K562 (cell line): ENCODE measurements around the gene DGKB. TPM values are rescaled to one million over a fixed set of nuclear protein-coding genes. Genes with fewer than 3 reads are reported as not detected.

Experiments used
- ATAC-seq: fragments of 200-7000 bp; cut with Tn5 transposase; 3 replicates; pipeline ENCODE4 v1.9.1; 2020; ENCODE audit warnings: moderate library complexity
- BruUV-seq: library from RNA; stranded (reverse); fragments of 400-500 nt; replicated peaks from 2 replicates; lab custom pipeline; 2021; lab: Mats Ljungman, UMichigan
- CTCF ChIA-PET: fragments of 300-600 bp; formaldehyde crosslinking; extraction: SDS; loops from one replicate; lab custom pipeline; 2021; ENCODE audit warnings: low intra/inter-chr PET ratio; lab: Yijun Ruan, JAX
- POLR2A ChIA-PET: fragments of 300-600, 350-650 bp; sonication (Branson Sonifier 250); formaldehyde crosslinking; extraction: SDS; loops from one replicate; lab custom pipeline; 2021; ENCODE audit warnings: antibody characterized with exemption, inconsistent platforms; lab: Yijun Ruan, JAX
- DNase-seq, 4 experiments: peaks; one replicate each; pipeline versions ENCODE4 v3.0.0 to v3.0.0-alpha.2; 2011 to 2018; ENCODE audit warnings: low spot score in 3 of 4, mixed read lengths in 3 of 4; ENCODE audit errors: extremely low read depth in 1 of 4
- FAIRE-seq: peaks from 2 replicates; lab custom pipeline; 2011; peaks lifted over from hg19 to GRCh38; lab: Jason Lieb, UNC
- H2AFZ ChIP-seq: 2 replicates; pipeline ENCODE4 v1.6.0; 2011; ENCODE audit warnings: low read depth, low read length, control low read depth, inconsistent platforms
- H3K27ac ChIP-seq: fragments of 200-600 bp; 3 replicates; pipeline ENCODE4 v1.8.0; 2011; ENCODE audit warnings: low read depth, mild to moderate bottlenecking, control low read depth, inconsistent platforms, low read length, moderate library complexity, mixed read lengths; ENCODE audit errors: extremely low read depth
- H3K27me3 ChIP-seq, 2 experiments: fragments of 300-600 bp in 1 of 2; 2 replicates in 1 of 2; 3 replicates in 1 of 2; pipeline versions ENCODE4 v1.6.0 to v1.8.0; 2011; ENCODE audit warnings: inconsistent platforms in 2 of 2, low read length in 2 of 2, mild to moderate bottlenecking in 1 of 2, mixed read lengths in 1 of 2, moderate library complexity in 1 of 2; ENCODE audit not compliant: control insufficient read depth in 2 of 2, insufficient read depth in 2 of 2
- H3K36me3 ChIP-seq: fragments of 300-600 bp; 3 replicates; pipeline ENCODE4 v1.8.0; 2011; ENCODE audit warnings: mild to moderate bottlenecking, low read length, inconsistent platforms; ENCODE audit not compliant: control insufficient read depth, insufficient read depth
- H3K4me1 ChIP-seq, 2 experiments: fragments of 200-600 bp in 1 of 2; replicated peaks in 1 of 2; 2 replicates in 1 of 2; 3 replicates in 1 of 2; pipeline versions ENCODE4 v1.5.1 to v1.8.0; 2011; ENCODE audit warnings: inconsistent platforms in 2 of 2, low read length in 2 of 2, mild to moderate bottlenecking in 1 of 2, mixed read lengths in 1 of 2, moderate library complexity in 1 of 2; ENCODE audit not compliant: control insufficient read depth in 2 of 2, insufficient read depth in 2 of 2
- H3K4me2 ChIP-seq: 2 replicates; pipeline ENCODE4 v1.6.1; 2011; ENCODE audit warnings: low read length, control low read depth, inconsistent platforms, mixed read lengths; ENCODE audit not compliant: insufficient read depth
- H3K4me3 ChIP-seq: fragments of 200-600 bp; sonication (generic), shearing (Covaris generic); 2 replicates; pipeline ENCODE4 v1.5.1; 2016; ENCODE audit warnings: control low read depth, inconsistent platforms
- H3K79me2 ChIP-seq: fragments of 200-600 bp; 3 replicates; pipeline ENCODE4 v1.8.0; 2011; ENCODE audit warnings: low read length, inconsistent platforms; ENCODE audit not compliant: control insufficient read depth, insufficient read depth
- H3K9ac ChIP-seq, 2 experiments: 2 replicates each; pipeline versions ENCODE4 v1.6.0 to v1.6.1; 2011; ENCODE audit warnings: low read depth in 2 of 2, low read length in 2 of 2, control low read depth in 1 of 2, inconsistent platforms in 1 of 2, mild to moderate bottlenecking in 1 of 2, mixed read lengths in 1 of 2; ENCODE audit not compliant: insufficient read depth in 1 of 2
- H3K9me1 ChIP-seq: one replicate; pipeline ENCODE4 v1.6.0; 2011; ENCODE audit warnings: inconsistent platforms, mild to moderate bottlenecking, low read length, moderate library complexity; ENCODE audit not compliant: control insufficient read depth, insufficient read depth
- H3K9me3 ChIP-seq: replicated peaks from 2 replicates; pipeline ENCODE4 v1.5.1; 2011; ENCODE audit warnings: low read depth, low read length, inconsistent platforms; ENCODE audit not compliant: control insufficient read depth, insufficient read depth
- H4K20me1 ChIP-seq: replicated peaks from 2 replicates; pipeline ENCODE4 v1.6.1; 2011; ENCODE audit warnings: low read length, inconsistent platforms, mixed read lengths; ENCODE audit not compliant: control insufficient read depth, insufficient read depth
- CBFA2T3 ChIP-seq: fragments of 450-650 bp; IDR thresholded peaks from 2 replicates; pipeline ENCODE4 v1.6.1; 2017
- KLF16 ChIP-seq: IDR thresholded peaks from 2 replicates; pipeline ENCODE4 v1.6.1; 2016; ENCODE audit warnings: antibody characterized with exemption
- LEF1 ChIP-seq: fragments of 450-650 bp; IDR thresholded peaks from 2 replicates; pipeline ENCODE4 v1.6.1; 2016; ENCODE audit warnings: mild to moderate bottlenecking
- NFXL1 ChIP-seq: fragments of 450-650 bp; formaldehyde crosslinking; IDR thresholded peaks from 2 replicates; pipeline ENCODE4 v1.4.0; 2021; ENCODE audit warnings: mild to moderate bottlenecking
- NUFIP1 ChIP-seq: fragments of 450-650 bp; IDR thresholded peaks from 2 replicates; pipeline ENCODE4 v1.6.1; 2018; ENCODE audit not compliant: partially characterized antibody
- SLC30A9 ChIP-seq: fragments of 250-450 bp; sonication (Bioruptor Pico); IDR thresholded peaks from 2 replicates; pipeline ENCODE4 v1.8.0; 2022; ENCODE audit warnings: mild to moderate bottlenecking, moderate library complexity
- STAT5B ChIP-seq: fragments of 250-450 bp; sonication (Bioruptor Pico); IDR thresholded peaks from 2 replicates; pipeline ENCODE4 v1.8.0; 2021; ENCODE audit warnings: mild to moderate bottlenecking, inconsistent platforms
- XRCC3 ChIP-seq: fragments of 450-650 bp; IDR thresholded peaks from 2 replicates; pipeline ENCODE4 v1.6.1; 2017; ENCODE audit warnings: mild to moderate bottlenecking, moderate library complexity
- ZNF274 ChIP-seq: IDR thresholded peaks from 2 replicates; pipeline ENCODE4 v1.6.1; 2011; ENCODE audit warnings: low read depth, mild to moderate bottlenecking, low read length, moderate library complexity, borderline replicate concordance
- ZNF764 ChIP-seq: fragments of 250-450 bp; sonication (Bioruptor Pico); IDR thresholded peaks from 2 replicates; pipeline ENCODE4 v1.4.0; 2020; ENCODE audit warnings: low read depth, mild to moderate bottlenecking, moderate library complexity
- ZSCAN29 ChIP-seq: fragments of 450-650 bp; IDR thresholded peaks from 2 replicates; pipeline ENCODE4 v1.6.1; 2017
- WGBS: fragments of 100-300 bp; shearing (Covaris generic); methylation state at CpG from one replicate; pipeline ENCODE4 v1.1.6; 2016; ENCODE audit warnings: low coverage, mixed read lengths; ENCODE audit not compliant: insufficient coverage; ENCODE audit errors: missing lambda C conversion rate; 5-methylcytosine and 5-hydroxymethylcytosine counted together
- in situ Hi-C: fragments of 300-500 bp; cut with MboI; formaldehyde crosslinking; loops from 4 replicates; pipeline ENCODE4 v1.15.0; 2018; ENCODE audit warnings: inconsistent platforms, mixed read lengths
- intact Hi-C: fragments of 100-400 bp; cut with micrococcal nuclease; formaldehyde crosslinking; loops from 2 replicates; pipeline ENCODE4 v1.14.2; 2022
- polyA plus RNA-seq, 8 experiments: library from polyadenylated mRNA; depleted of rRNA in 4 of 8; stranded (reverse) in 5 of 8; unstranded in 3 of 8; fragments of >200 nt; fragmentation: Nextera tagmentation in 2 of 8; fragmentation: Illumina TruSeq in 1 of 8; extraction: Ambion mirVana in 2 of 8; extraction: Trizol in 1 of 8; gene quantifications; 2 replicates each; pipeline versions ENCODE4 v1.2.1 to v1.2.3, GENCODE V29; 2011 to 2014; ENCODE audit warnings: inconsistent platforms in 1 of 8, missing spikeins in 1 of 8
- total RNA-seq, 7 experiments: library from RNA; depleted of rRNA in 6 of 7; stranded (reverse); fragments of >200 nt in 6 of 7; fragmentation: Illumina TruSeq in 2 of 7; extraction: Trizol in 2 of 7; gene quantifications; 2 replicates each; pipeline versions ENCODE4 v1.2.1 to v1.2.3, GENCODE V29; 2011 to 2021; ENCODE audit warnings: low replicate concordance in 1 of 7
- TF ChIP-seq, protein P1 (sequence below), 2 experiments: fragments of 450-650 bp; IDR thresholded peaks; 2 replicates each; pipeline ENCODE4 v1.6.1; 2016; ENCODE audit warnings: mild to moderate bottlenecking in 2 of 2, borderline replicate concordance in 1 of 2, low read depth in 1 of 2, moderate library complexity in 1 of 2
- TF ChIP-seq, protein P2 (sequence below): fragments of 250-450 bp; sonication (Bioruptor Pico); IDR thresholded peaks from 2 replicates; pipeline ENCODE4 v1.4.0; 2020
- TF ChIP-seq, protein P3 (sequence below): fragments of 250-450 bp; sonication (Bioruptor Pico); IDR thresholded peaks from 2 replicates; pipeline ENCODE4 v1.6.1; 2021; ENCODE audit warnings: mild to moderate bottlenecking

Gene DGKB
- total and polyA plus RNA-seq, 9 of the 15 experiments (the other 6 are each of a cell fraction or from before 2014, with no cell fraction given), result 0.01 TPM; not detected in 8

DNA sequence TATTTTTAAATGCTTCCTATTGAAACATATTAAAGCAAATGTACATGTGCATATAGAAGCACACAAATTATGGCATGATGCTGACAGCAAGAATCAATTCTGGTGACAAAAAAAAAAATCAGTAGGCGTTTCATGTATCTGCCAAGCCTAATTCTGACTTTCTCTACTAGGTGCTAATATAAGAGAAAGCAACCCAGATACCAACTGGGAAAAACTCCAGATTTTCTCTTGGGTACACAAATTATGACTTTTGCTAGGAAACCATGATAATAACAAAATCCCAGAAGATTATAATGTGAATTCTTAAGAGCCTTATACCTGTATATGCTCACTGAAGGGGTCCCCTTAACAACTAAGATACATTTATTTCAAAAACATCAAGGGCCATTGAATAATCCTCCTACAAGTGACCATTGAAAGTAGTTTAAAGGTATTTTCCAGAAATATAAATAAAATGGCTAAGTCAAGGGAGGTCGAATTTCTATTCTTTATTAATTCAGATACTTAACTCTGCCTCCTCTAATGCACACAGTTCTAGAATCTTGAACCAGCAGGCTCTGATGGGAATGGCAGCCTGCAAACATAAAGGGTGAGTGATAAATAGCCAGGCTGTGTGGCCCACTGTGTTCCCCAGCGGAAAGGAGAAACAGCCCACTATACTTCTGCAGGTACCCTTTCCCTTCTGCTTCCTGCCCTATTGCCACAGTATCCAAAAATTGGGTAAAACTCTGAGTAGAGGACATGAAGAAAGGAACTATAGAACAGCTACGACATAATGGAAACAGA is 84.5 kb downstream of the DGKB start:
- no peak overlapping the region for H3K4me2 ChIP-seq
- H3K27ac ChIP-seq, result no peak overlapping the region
- no peak overlapping the region for H3K4me3 ChIP-seq
- no peaks in the 10 kb centered on the region for H3K36me3 ChIP-seq
- BruUV-seq, result no TSS peak
- H2AFZ ChIP-seq, result no peak overlapping the region
- no peaks in the 10 kb centered on the region for H3K9me1 ChIP-seq
- POLR2A ChIA-PET, result no interaction called here
- in situ Hi-C loops, result no loop called here
- intact Hi-C loops, result no loop called here
- CTCF ChIA-PET, result no interaction called here
- no peaks in the 10 kb centered on the region for H3K27me3 ChIP-seq
- H4K20me1 ChIP-seq, result no peaks in the 10 kb centered on the region
- 4% methylated on average over 4 of the region's 4 CpGs for WGBS
- no peaks in the 10 kb centered on the region for H3K4me1 ChIP-seq
- no peaks in the 10 kb centered on the region for H3K79me2 ChIP-seq
- no peak overlapping the region for H3K9ac ChIP-seq
- DNase-seq, result no peak
- H3K9me3 ChIP-seq, result no peaks in the 10 kb centered on the region
- no peak for ATAC-seq
- no peak for FAIRE-seq
- TF ChIP-seq, protein P1, sequence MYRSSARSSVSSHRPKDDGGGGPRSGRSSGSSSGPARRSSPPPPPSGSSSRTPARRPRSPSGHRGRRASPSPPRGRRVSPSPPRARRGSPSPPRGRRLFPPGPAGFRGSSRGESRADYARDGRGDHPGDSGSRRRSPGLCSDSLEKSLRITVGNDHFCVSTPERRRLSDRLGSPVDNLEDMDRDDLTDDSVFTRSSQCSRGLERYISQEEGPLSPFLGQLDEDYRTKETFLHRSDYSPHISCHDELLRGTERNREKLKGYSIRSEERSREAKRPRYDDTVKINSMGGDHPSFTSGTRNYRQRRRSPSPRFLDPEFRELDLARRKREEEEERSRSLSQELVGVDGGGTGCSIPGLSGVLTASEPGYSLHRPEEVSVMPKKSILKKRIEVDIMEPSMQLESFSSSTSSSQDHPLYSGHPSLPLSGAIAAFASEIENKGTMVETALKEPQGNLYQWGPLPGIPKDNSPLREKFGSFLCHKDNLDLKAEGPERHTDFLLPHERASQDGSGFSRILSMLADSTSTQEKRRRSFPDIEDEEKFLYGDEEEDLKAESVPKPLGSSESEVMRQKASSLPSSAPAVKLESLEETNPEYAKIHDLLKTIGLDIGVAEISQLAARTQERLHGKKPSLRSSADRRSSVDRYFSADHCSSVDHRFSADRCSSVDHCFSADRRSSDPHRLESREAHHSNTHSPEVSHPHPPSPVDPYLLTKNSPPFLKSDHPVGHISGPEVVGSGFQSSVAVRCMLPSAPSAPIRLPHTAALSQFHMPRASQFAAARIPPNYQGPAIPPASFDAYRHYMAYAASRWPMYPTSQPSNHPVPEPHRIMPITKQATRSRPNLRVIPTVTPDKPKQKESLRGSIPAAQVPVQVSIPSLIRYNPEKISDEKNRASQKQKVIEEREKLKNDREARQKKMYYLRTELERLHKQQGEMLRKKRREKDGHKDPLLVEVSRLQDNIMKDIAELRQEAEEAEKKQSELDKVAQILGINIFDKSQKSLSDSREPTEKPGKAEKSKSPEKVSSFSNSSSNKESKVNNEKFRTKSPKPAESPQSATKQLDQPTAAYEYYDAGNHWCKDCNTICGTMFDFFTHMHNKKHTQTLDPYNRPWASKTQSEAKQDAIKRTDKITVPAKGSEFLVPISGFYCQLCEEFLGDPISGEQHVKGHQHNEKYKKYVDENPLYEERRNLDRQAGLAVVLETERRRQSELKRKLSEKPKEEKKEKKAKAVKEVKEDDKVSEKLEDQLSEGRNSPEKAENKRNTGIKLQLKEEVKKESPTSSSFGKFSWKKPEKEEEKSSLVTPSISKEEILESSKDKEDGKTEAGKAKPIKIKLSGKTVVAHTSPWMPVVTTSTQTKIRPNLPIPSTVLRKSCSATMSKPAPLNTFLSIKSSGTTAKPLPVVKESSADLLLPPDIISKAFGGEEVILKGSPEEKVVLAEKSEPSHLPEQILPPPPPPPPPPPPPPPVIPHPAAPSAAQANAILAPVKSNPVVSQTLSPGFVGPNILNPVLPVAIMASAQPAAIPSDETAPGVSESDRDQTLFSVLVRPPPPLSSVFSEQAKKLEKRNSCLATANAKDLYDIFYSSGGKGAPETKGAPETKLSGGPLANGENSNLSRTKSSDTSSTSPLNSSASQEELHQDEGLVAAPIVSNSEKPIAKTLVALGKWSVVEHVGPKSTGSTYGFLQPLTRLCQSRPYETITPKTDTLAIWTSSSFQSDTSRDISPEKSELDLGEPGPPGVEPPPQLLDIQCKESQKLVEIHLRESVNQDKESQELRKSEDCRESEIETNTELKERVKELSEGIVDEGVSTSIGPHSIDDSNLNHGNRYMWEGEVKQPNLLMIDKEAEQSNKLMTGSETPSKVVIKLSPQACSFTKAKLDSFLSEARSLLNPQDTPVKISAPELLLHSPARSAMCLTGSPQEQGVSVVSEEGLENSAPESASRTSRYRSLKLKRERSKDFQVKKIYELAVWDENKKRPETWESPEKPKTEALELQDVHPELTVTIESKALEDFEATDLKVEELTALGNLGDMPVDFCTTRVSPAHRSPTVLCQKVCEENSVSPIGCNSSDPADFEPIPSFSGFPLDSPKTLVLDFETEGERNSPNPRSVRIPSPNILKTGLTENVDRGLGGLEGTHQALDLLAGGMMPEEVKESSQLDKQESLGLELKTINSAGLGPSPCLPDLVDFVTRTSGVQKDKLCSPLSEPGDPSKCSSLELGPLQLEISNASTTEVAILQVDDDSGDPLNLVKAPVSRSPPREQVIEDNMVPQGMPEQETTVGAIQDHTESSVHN (IDR thresholded peaks at IDR 0.05; ENCODE audit: borderline replicate concordance in 1 of 2, low read depth in 1 of 2), result no peak
- TF ChIP-seq NUFIP1 (no peak), ZNF274 (no peak), ZNF764 (CRISPR knock-in tag) (no peak), NFXL1 (CRISPR knock-in tag) (no peak), KLF16 (no peak), STAT5B (no peak), LEF1 (no peak), XRCC3 (no peak), SLC30A9 (CRISPR knock-in tag) (no peak), ZSCAN29 (no peak), CBFA2T3 (no peak)
- TF ChIP-seq, protein P2, sequence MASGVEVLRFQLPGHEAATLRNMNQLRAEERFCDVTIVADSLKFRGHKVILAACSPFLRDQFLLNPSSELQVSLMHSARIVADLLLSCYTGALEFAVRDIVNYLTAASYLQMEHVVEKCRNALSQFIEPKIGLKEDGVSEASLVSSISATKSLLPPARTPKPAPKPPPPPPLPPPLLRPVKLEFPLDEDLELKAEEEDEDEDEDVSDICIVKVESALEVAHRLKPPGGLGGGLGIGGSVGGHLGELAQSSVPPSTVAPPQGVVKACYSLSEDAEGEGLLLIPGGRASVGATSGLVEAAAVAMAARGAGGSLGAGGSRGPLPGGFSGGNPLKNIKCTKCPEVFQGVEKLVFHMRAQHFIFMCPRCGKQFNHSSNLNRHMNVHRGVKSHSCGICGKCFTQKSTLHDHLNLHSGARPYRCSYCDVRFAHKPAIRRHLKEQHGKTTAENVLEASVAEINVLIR, result no peak
- TF ChIP-seq, protein P3, sequence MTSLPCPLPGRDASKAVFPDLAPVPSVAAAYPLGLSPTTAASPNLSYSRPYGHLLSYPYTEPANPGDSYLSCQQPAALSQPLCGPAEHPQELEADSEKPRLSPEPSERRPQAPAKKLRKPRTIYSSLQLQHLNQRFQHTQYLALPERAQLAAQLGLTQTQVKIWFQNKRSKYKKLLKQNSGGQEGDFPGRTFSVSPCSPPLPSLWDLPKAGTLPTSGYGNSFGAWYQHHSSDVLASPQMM (CRISPR knock-in tag), result no peak
